HepG2 (cell line): ENCODE results near the gene COASY. TPM values are rescaled to one million over a fixed set of nuclear protein-coding genes. Genes with fewer than 3 reads are reported as not detected.
A peak's percentile ranks its signal among the peaks of the same experiment; 100 is the strongest.

Experiments
- ATAC-seq: fragments of 200-7000 bp; cut with Tn5 transposase; 3 replicates; pipeline ENCODE4 v1.9.1; 2020; ENCODE audit warnings: mild to moderate bottlenecking, moderate library complexity
- BruUV-seq: library from RNA; stranded (reverse); fragments of 400-500 nt; replicated peaks from 2 replicates; lab custom pipeline; 2021; lab: Mats Ljungman, UMichigan
- CTCF ChIA-PET: fragments of 300-600 bp; formaldehyde crosslinking; extraction: SDS; loops from one replicate; lab custom pipeline; 2021; ENCODE audit warnings: low total read pairs, inconsistent platforms, low intra/inter-chr PET ratio; lab: Yijun Ruan, JAX
- POLR2A ChIA-PET: fragments of 350-600 bp; sonication (Branson Sonifier 250); formaldehyde crosslinking; loops from one replicate; lab custom pipeline; 2020; ENCODE audit warnings: antibody characterized with exemption, inconsistent platforms; lab: Yijun Ruan, JAX
- DNase-seq: peaks from one replicate; pipeline ENCODE4 v3.0.0-alpha.2; 2015; ENCODE audit warnings: low spot score
- FAIRE-seq: peaks from 3 replicates; lab custom pipeline; 2011; peaks lifted over from hg19 to GRCh38; lab: Jason Lieb, UNC
- H2AFZ ChIP-seq: one replicate; pipeline ENCODE4 v1.6.1; 2011; ENCODE audit warnings: low read length, inconsistent platforms
- H3K27ac ChIP-seq: fragments of 300-600 bp; 3 replicates; pipeline ENCODE4 v1.8.0; 2011; ENCODE audit warnings: mixed run types, mild to moderate bottlenecking, mixed read lengths, low read length, inconsistent platforms; ENCODE audit not compliant: insufficient read depth; ENCODE audit errors: extremely low read length
- H3K27me3 ChIP-seq, 2 experiments: fragments of 200-600 bp in 1 of 2; 2 replicates in 1 of 2; 3 replicates in 1 of 2; pipeline versions ENCODE4 v1.6.0 to v1.8.0; 2011; ENCODE audit warnings: low read length in 2 of 2, mild to moderate bottlenecking in 2 of 2, moderate library complexity in 2 of 2, inconsistent platforms in 1 of 2; ENCODE audit not compliant: insufficient read depth in 2 of 2, control insufficient read depth in 1 of 2
- H3K36me3 ChIP-seq, 2 experiments: fragments of 200-600 bp in 1 of 2; replicated peaks in 1 of 2; 2 replicates in 1 of 2; 3 replicates in 1 of 2; pipeline versions ENCODE4 v1.5.1 to v1.8.0; 2011; ENCODE audit warnings: low read length in 2 of 2, inconsistent platforms in 1 of 2; ENCODE audit not compliant: insufficient read depth in 2 of 2, control insufficient read depth in 1 of 2
- H3K4me1 ChIP-seq: 2 replicates; pipeline ENCODE4 v1.5.1; 2012; ENCODE audit warnings: low read length, inconsistent platforms; ENCODE audit not compliant: insufficient read depth
- H3K4me2 ChIP-seq: 2 replicates; pipeline ENCODE4 v1.6.0; 2011; ENCODE audit warnings: low read depth, low read length, inconsistent platforms
- H3K4me3 ChIP-seq, 3 experiments: fragments of 200-600 bp in 1 of 3; sonication (generic), shearing (Covaris generic) in 1 of 3; replicated peaks in 1 of 3; 2 replicates each; pipeline ENCODE4 v1.5.1; 2011 to 2016; ENCODE audit warnings: low read length in 3 of 3, inconsistent platforms in 2 of 3, low read depth in 2 of 3, mild to moderate bottlenecking in 2 of 3, control low read depth in 1 of 3, mixed read lengths in 1 of 3; ENCODE audit not compliant: insufficient read depth in 1 of 3
- H3K79me2 ChIP-seq: one replicate; pipeline ENCODE4 v1.6.1; 2011; ENCODE audit warnings: low read length, inconsistent platforms; ENCODE audit not compliant: insufficient read depth
- H3K9ac ChIP-seq: 2 replicates; pipeline ENCODE4 v1.6.0; 2011; ENCODE audit warnings: mild to moderate bottlenecking, low read depth, low read length, inconsistent platforms; ENCODE audit not compliant: insufficient read depth
- H3K9me3 ChIP-seq: 2 replicates; pipeline ENCODE4 v1.5.1; 2012; ENCODE audit warnings: mild to moderate bottlenecking, low read length
- H4K20me1 ChIP-seq: 2 replicates; pipeline ENCODE4 v1.6.0; 2011; ENCODE audit warnings: inconsistent platforms, mild to moderate bottlenecking, low read length, moderate library complexity; ENCODE audit not compliant: insufficient read depth
- AGO2 ChIP-seq: fragments of 200-400 bp; formaldehyde crosslinking; optimal IDR thresholded peaks from 2 replicates; pipeline ENCODE3; 2017; ENCODE audit warnings: mild to moderate bottlenecking, low read depth, low read length, moderate library complexity
- AKAP8 ChIP-seq: sonication (generic); formaldehyde crosslinking; IDR thresholded peaks from 2 replicates; pipeline ENCODE4 v1.5.1; 2020; ENCODE audit warnings: mild to moderate bottlenecking, missing genetic modification reagents
- EEA1 ChIP-seq: sonication (generic); formaldehyde crosslinking; IDR thresholded peaks from 2 replicates; pipeline ENCODE4 v1.5.1; 2020; ENCODE audit warnings: mild to moderate bottlenecking, missing genetic modification reagents, borderline replicate concordance
- NRL ChIP-seq: sonication (generic); formaldehyde crosslinking; IDR thresholded peaks from 2 replicates; pipeline ENCODE4 v1.5.0; 2020; ENCODE audit warnings: missing genetic modification reagents, mild to moderate bottlenecking, moderate library complexity, borderline replicate concordance
- PBX2 ChIP-seq: IDR thresholded peaks from 2 replicates; pipeline ENCODE4 v1.6.1; 2016; ENCODE audit warnings: control low read depth
- RAD21 ChIP-seq: fragments of 450-650 bp; formaldehyde crosslinking; IDR thresholded peaks from 2 replicates; pipeline ENCODE4 v1.5.0; 2020; ENCODE audit warnings: mild to moderate bottlenecking
- RXRA ChIP-seq: sonication (generic); formaldehyde crosslinking; IDR thresholded peaks from 2 replicates; pipeline ENCODE4 v1.5.1; 2020; ENCODE audit warnings: missing genetic modification reagents
- TBX3 ChIP-seq: fragments of 450-650 bp; IDR thresholded peaks from 2 replicates; pipeline ENCODE4 v1.6.1; 2017; ENCODE audit warnings: antibody characterized with exemption, mild to moderate bottlenecking, inconsistent platforms, borderline replicate concordance
- TRIM24 ChIP-seq: sonication (generic); formaldehyde crosslinking; IDR thresholded peaks from 2 replicates; pipeline ENCODE4 v1.8.0; 2022; ENCODE audit warnings: mild to moderate bottlenecking, missing genetic modification reagents
- U2AF2 ChIP-seq: fragments of 200-400 bp; formaldehyde crosslinking; IDR thresholded peaks from 2 replicates; pipeline ENCODE4 v1.6.1; 2017; ENCODE audit warnings: low read depth, mild to moderate bottlenecking, low read length
- XRCC5 ChIP-seq: fragments of 200-400 bp; formaldehyde crosslinking; optimal IDR thresholded peaks from 2 replicates; pipeline ENCODE3; 2017; ENCODE audit warnings: mild to moderate bottlenecking, low read length
- YY1 ChIP-seq: IDR thresholded peaks from 2 replicates; pipeline ENCODE4 v1.6.1; 2011; ENCODE audit warnings: low read length, low read depth, moderate library complexity, mild to moderate bottlenecking; ENCODE audit not compliant: insufficient read depth, insufficient replicate concordance
- ZNF644 ChIP-seq: IDR thresholded peaks from 2 replicates; pipeline ENCODE4 v1.6.1; 2016; ENCODE audit warnings: low read depth
- WGBS: methylation state at CpG from one replicate; pipeline ENCODE4 v1.1.6; 2017; ENCODE audit warnings: low lambda C conversion rate; 5-methylcytosine and 5-hydroxymethylcytosine counted together
- in situ Hi-C: cut with HindIII; loops from 2 replicates; pipeline ENCODE4 v1.10.0; 2017; ENCODE audit warnings: low pct_unique_long_range_greater_than_20kb; ENCODE audit not compliant: extremely low pct_ligation_motif_present
- intact Hi-C: fragments of 100-400 bp; cut with micrococcal nuclease; formaldehyde crosslinking; loops from one replicate; pipeline ENCODE4 v1.10.0; 2022; ENCODE audit not compliant: unreplicated experiment
- polyA plus RNA-seq, 8 experiments: library from polyadenylated mRNA; depleted of rRNA in 3 of 8; stranded (reverse) in 7 of 8; unstranded in 1 of 8; fragments of >200 nt; fragmentation: Illumina TruSeq in 4 of 8; extraction: Trizol in 4 of 8; gene quantifications; 2 replicates each; pipeline versions ENCODE4 v1.2.1 to v1.2.3, GENCODE V29; 2011 to 2016; ENCODE audit warnings: low read depth in 4 of 8, missing spikeins in 1 of 8, mixed read lengths in 1 of 8; ENCODE audit not compliant: insufficient read depth in 1 of 8
- total RNA-seq, 5 experiments: library from RNA; depleted of rRNA; stranded (reverse); fragments of >200 nt; fragmentation: Illumina TruSeq; extraction: Trizol; gene quantifications; 2 replicates each; pipeline ENCODE4 v1.2.3, GENCODE V29; 2016; ENCODE audit warnings: low read depth in 1 of 5
- TF ChIP-seq, protein P1 (sequence below): IDR thresholded peaks from 2 replicates; pipeline ENCODE4 v1.6.1; 2016; ENCODE audit warnings: missing genetic modification reagents, missing compliant biosample characterization

The COASY gene
- total and polyA plus RNA-seq, 2 of the 13 experiments (the other 11 are each of a cell fraction or from before 2014, with no cell fraction given) = 90.7 to 125 TPM

GRCh38 chr17:42568341-42569111 lies 6.6 kb downstream of the COASY start:
- ChIA-PET CTCF (no interaction called here), POLR2A (interaction anchor here (4.5 to 8.5 kb wide), 4 partner anchors 8 to 41 kb away, joined by 35 to 128 read pairs (median 70); partner anchors contain the start of genes HSD17B1, NAGLU, PSMC3IP and RETREG3)
- peak overlapping the region; percentile 36; the same call in 1 of the 2 replicates for H3K9ac ChIP-seq
- FAIRE-seq (no peak), ATAC-seq (no peak)
- no peaks in the 10 kb centered on the region for H4K20me1 ChIP-seq
- H3K79me2 ChIP-seq = peaks cover 26% of the 10 kb centered on the region
- H3K4me2 ChIP-seq = peak overlapping the region; percentile 32
- H3K27ac ChIP-seq = peak overlapping the region; percentile 29
- peaks cover 60% of the 10 kb centered on the region for H3K4me1 ChIP-seq
- H2AFZ ChIP-seq = no peak overlapping the region
- no peaks in the 10 kb centered on the region for H3K9me3 ChIP-seq
- no peaks in the 10 kb centered on the region; a peak in 1 of 5 replicates for H3K27me3 ChIP-seq
- WGBS = 99% methylated on average over 13 of the region's 14 CpGs
- intact Hi-C loops = no loop called here
- TF ChIP-seq AGO2 (peak; percentile 66), TBX3 (no peak), TRIM24 (CRISPR knock-in tag) (peak; percentile 30; the same call in 1 of the 2 replicates), RXRA (peak; percentile 43; the same call in 1 of the 2 replicates), NRL (peak; percentile 32; the same call in 1 of the 2 replicates), AKAP8 (CRISPR knock-in tag) (no peak), U2AF2 (no peak), RAD21 (CRISPR knock-in tag) (no peak), PBX2 (CRISPR knock-in tag) (no peak), YY1 (no peak), ZNF644 (no peak), EEA1 (CRISPR knock-in tag) (0 out of 2 replicates have a peak, but pooled peaks have one; percentile 58), XRCC5 (peak; percentile 20)
- TF ChIP-seq, protein P1, sequence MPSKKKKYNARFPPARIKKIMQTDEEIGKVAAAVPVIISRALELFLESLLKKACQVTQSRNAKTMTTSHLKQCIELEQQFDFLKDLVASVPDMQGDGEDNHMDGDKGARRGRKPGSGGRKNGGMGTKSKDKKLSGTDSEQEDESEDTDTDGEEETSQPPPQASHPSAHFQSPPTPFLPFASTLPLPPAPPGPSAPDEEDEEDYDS = no peak
- TF ChIP-seq, all 625 proteins: peak for 6
- DNase-seq = no peak
- in situ Hi-C loops = no loop called here
- no TSS peak for BruUV-seq
- Histone ChIP-seq H3K4me3 (no peak overlapping the region; a peak in 1 of 6 replicates), H3K36me3 (peaks cover 45 to 71% of the 10 kb centered on the region in 2 experiments)
